Left ventricle myocardium superior (tissue), 1 donor: ENCODE measurements around the gene GNAI2. TPM values are rescaled to one million over a fixed set of nuclear protein-coding genes. Genes with fewer than 3 reads are reported as not detected.
A peak's percentile ranks its signal among the peaks of the same experiment; 100 is the strongest.
"Not testable (repeated sequence)": the region's sequence is repeated elsewhere in the genome, so short reads cannot be mapped to it uniquely, and the experiment has no call there.

Experiments used
- ATAC-seq: fragments of 200-7000 bp; cut with Tn5 transposase; one replicate; pipeline ENCODE4 v1.9.1; 2020; ENCODE audit warnings: mild to moderate bottlenecking, moderate library complexity
- DNase-seq: peaks from one replicate; pipeline ENCODE4 v3.0.0-alpha.2; 2020
- intact Hi-C: fragments of 100-400 bp; cut with micrococcal nuclease; formaldehyde crosslinking; loops from one replicate; pipeline ENCODE4 v1.11.0; 2022
- total RNA-seq: library from RNA; stranded (reverse); fragmentation: NEBNext Ultra II Directional; extraction: Animal tissue kit (Norgen Biotek cat#: 25700); gene quantifications from one replicate; pipeline ENCODE4 v1.2.1, GENCODE V29; 2021
- donor health status: DM: no; HTN: yes; CAD: no; lungs with severe emphysema.

GNAI2 gene
- total RNA-seq, 1 donor from 2014 or later, result 137 TPM

DNA sequence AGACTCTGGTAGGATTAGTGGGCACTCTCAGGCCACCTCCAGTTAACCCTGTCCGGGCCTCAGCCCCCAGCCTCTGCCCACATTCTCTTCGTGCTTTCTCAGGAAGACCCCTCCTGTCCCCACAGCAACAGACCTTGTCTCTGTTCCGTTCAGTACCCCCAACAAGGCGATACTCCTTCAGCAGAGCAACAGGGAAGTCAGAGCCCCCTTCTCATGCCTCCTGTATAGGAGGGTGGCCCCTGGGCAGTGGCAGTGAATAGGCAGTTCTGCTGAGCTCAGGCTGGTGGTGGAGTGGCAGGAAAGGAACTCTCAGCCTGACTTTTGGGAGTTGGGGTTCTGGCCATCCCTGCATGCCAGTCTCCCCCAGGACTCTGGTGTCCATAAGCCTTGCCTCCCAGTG is 33.5 kb downstream of the GNAI2 start:
- ATAC-seq (no peak), DNase-seq (no peak)
- intact Hi-C loops, result no loop called here

DNA sequence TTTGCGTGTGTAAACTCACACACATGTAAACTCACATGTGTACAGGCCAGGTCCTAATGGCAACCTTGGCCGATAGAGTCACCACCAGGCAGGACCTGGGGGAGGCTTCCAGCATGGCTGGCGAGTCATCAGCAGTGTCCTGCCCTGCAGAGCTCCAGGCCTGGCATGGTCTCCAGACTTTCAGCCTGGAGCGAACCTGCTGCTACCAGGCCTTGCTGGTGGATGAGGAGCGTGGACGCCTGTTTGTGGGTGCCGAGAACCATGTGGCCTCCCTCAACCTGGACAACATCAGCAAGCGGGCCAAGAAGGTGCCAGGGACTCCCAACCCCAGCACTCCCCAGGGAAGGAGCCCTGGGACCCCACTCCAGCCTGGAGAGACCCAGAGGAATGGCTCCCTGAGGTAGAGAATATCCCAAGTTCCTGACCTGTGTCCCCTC is 34.0 kb downstream of the GNAI2 start:
- no peak for ATAC-seq
- DNase-seq, result no peak
- intact Hi-C loops, result loop anchor here (2.0 kb wide), 1 partner anchor 73 kb away; no protein-coding TSS in a partner anchor

DNA sequence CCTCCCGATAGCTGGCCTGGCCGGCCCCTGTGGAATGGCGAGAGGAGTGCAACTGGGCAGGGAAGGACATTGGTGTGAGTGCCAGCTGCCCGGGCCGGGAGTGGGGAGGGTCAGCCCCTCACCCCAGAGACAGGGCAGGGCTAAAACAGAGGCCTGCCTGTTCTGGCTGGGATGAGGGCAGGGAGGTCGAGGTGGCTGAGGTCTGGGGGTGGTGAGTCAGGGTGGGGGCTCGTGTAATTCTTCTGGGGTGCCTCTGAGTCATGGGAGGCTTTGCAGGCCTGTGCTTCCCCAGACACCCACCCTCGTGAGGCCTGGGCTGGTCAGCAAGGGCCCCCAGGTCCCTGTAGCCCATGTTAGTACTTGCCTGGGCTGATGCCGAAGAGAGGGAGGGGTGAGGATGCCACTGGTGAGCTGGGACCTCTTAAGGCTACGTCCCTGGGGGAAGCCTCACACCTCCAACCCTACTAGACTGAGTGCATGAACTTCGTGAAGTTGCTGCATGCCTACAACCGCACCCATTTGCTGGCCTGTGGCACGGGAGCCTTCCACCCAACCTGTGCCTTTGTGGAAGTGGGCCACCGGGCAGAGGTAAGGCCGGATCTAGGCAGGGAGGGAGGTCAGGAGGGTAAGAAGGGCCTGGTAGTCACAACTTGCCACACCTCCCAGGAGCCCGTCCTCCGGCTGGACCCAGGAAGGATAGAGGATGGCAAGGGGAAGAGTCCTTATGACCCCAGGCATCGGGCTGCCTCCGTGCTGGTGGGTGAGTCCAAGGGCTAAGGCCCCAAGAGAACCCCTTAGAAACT is 34.6 kb downstream of the GNAI2 start:
- intact Hi-C loops, result loop anchor here (2.0 kb wide), 1 partner anchor 74 kb away; no protein-coding TSS in a partner anchor
- DNase-seq (no peak), ATAC-seq (no peak)

DNA sequence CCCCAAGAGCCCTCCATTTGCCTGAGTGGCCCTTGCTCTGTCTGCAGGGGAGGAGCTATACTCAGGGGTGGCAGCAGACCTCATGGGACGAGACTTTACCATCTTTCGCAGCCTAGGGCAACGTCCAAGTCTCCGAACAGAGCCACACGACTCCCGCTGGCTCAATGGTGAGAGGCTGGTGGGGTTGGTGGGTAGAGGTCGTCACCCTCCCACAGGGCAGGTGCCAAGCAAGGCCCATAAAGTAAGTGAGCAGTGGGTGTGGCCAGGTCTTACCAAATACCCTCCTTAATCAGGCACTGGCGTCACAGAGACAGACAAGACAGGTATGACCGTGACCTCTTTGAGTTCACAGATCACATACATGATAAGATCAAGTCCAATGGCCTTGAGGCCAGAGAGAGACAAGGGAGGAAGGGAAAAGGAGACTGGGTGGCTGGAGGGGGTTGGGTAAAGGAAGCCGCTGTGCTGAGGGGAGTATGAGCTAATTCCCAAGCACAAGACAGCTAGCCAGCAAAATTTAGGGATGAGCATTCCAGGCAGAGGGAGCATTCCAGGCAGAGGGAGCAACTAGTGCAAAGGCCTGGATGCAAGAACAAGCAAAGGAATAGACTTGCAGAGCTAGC is 35.4 kb downstream of the GNAI2 start:
- no peak for DNase-seq
- intact Hi-C loops, result loop anchor here (2.0 kb wide), 1 partner anchor 75 kb away; no protein-coding TSS in a partner anchor
- ATAC-seq, result no peak

DNA sequence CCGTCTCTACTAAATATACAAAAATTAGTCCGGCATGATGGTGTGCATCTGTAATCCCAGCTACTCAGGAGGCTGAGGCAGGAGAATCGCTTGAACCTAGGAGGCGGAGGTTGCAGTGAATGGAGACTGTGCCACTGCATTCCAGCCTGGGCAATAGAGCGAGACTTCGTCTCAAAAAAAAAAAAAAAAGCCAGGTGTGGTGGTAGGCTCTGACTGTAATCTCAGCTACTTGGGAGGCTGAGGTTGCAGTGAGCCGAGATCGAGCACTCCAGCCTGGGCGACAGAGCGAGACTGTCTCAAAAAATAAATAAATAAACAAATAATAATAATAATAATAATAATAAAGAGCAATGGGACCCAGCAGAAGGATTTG is 36.5 kb downstream of the GNAI2 start:
- intact Hi-C loops, ATAC-seq, DNase-seq: not testable (repeated sequence)

DNA sequence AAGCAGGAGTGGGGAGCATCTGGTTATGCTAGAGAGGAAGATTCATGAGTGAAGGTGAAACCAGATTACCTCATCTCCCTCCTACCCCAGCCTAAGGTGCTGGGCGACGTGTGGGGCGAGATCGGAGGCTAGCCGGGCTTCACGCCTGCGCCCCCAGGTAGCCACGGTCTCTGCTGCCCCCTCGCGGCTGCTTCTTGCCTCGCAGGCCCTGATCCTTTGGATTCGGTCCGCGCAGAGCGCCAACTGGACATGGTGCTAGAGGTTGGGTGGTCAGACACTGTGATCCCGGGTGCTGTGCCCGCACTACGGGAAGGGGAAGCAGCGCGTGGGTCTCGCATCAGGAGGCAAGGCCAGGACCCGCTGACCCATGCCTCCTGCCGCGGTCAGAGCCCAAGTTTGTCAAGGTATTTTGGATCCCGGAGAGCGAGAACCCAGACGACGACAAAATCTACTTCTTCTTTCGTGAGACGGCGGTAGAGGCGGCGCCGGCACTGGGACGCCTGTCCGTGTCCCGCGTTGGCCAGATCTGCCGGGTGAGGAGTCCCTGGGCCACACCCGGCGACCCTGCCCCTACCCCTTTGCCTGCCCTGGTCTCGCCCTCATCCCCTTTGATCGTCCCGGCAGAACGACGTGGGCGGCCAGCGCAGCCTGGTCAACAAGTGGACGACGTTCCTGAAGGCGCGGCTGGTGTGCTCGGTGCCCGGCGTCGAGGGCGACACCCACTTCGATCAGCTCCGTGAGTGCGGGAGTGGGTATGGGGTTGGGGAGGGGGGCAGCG is 37.1 kb downstream of the GNAI2 start:
- intact Hi-C loops, result no loop called here
- peak; percentile 67 for ATAC-seq

DNA sequence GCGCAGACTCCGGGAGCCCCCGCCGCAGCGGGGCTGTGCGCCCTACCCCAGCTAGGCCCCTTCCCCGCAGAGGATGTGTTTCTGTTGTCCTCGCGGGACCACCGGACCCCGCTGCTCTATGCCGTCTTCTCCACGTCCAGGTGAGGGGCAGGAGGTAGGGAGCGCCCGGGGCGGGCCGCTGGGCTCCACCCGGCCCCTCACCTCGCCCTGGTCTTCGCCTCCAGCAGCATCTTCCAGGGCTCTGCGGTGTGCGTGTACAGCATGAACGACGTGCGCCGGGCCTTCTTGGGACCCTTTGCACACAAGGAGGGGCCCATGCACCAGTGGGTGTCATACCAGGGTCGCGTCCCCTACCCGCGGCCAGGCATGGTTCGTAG is 37.7 kb downstream of the GNAI2 start:
- intact Hi-C loops, result loop anchor here (2.0 kb wide), 1 partner anchor 19 kb away; the partner anchor contains the start of gene IFRD2
- DNase-seq (no peak), ATAC-seq (no peak)

More for the DNA sequence above, 37.1 kb downstream of the GNAI2 start:
- peak; percentile 93 for DNase-seq

DNA sequence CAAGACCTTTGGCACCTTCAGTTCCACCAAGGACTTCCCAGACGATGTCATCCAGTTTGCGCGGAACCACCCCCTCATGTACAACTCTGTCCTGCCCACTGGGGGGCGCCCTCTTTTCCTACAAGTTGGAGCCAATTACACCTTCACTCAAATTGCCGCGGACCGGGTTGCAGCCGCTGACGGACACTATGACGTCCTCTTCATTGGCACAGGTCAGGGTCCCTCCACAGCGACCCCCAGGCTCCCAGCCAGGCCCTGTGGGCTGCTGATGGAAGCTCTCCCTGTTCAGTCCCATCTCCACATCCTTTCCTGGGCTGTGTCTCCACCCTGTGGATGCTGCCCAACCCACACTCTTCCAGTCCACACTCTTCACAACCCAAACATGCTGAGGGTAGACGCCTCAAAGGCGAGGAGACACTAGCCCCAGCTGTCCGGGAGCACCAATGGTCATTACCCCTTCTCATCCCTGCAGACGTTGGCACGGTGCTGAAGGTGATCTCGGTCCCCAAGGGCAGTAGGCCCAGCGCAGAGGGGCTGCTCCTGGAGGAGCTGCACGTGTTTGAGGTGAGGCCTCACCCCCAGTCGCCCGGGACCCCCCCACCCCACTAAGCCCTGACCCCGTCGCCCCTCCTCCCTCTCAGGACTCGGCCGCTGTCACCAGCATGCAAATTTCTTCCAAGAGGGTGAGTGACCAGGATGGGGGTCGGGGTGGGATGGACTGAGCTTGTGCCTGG is 38.5 kb downstream of the GNAI2 start:
- intact Hi-C loops, result loop anchor here (2.0 kb wide), 1 partner anchor 18 kb away; the partner anchor contains the start of gene IFRD2
- peak; percentile 9 for ATAC-seq
- DNase-seq, result peak; percentile 70

DNA sequence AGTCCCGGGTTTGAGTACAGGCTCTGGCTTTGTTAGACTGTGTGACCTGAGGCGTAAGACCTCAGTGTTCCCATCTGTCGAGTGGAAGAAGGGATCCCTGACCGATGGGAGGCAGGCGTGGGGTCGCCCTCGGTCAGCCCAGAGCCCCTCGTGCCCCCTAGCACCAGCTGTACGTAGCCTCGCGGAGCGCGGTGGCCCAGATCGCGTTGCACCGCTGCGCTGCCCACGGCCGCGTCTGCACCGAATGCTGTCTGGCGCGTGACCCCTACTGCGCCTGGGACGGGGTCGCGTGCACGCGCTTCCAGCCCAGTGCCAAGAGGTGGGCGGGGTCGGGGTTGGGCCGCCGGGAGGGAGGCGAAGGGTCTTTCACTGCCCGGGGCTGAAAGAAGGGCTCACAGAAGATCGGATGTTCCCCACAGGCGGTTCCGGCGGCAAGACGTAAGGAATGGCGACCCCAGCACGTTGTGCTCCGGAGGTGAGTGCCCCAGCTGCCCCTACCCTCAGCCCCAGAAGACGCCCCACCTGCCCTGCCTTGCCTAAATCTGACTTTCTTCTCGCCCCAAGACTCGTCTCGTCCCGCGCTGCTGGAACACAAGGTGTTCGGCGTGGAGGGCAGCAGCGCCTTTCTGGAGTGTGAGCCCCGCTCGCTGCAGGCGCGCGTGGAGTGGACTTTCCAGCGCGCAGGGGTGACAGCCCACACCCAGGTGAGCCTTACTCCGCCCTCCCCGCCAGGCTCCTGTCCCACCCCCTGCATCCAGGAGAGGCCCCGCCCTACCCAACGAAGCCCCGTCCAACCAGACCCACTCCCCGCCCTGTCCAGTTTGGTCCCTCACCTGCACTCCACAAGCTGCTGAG is 39.4 kb downstream of the GNAI2 start:
- DNase-seq (no peak), ATAC-seq (no peak)
- intact Hi-C loops, result loop anchor here (2.0 kb wide), 1 partner anchor 17 kb away; the partner anchor contains the start of gene IFRD2

DNA sequence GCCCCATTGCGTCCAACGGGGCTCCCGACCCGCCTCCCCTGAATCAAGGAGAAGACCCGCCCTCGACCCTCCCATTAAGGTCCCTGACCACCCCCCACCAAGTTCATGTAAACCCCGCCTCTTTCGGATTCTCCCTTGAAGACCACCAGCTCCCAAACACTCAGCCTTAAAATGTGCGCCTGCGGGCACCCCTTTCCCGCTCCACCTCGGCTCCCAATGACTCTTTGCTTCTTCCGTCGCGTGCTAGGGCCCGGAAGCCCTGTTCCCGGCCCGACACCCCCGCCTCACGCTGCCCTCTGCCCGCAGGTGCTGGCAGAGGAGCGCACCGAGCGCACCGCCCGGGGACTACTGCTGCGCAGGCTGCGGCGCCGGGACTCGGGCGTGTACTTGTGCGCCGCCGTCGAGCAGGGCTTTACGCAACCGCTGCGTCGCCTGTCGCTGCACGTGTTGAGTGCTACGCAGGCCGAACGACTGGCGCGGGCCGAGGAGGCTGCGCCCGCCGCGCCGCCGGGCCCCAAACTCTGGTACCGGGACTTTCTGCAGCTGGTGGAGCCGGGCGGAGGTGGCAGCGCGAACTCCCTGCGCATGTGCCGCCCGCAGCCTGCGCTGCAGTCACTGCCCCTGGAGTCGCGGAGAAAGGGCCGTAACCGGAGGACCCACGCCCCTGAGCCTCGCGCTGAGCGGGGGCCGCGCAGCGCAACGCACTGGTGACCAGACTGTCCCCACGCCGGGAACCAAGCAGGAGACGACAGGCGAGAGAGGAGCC is 40.2 kb downstream of the GNAI2 start:
- intact Hi-C loops, result loop anchor here (2.0 kb wide), 1 partner anchor 17 kb away; the partner anchor contains the start of gene IFRD2
- no peak for ATAC-seq
- DNase-seq, result no peak

DNA sequence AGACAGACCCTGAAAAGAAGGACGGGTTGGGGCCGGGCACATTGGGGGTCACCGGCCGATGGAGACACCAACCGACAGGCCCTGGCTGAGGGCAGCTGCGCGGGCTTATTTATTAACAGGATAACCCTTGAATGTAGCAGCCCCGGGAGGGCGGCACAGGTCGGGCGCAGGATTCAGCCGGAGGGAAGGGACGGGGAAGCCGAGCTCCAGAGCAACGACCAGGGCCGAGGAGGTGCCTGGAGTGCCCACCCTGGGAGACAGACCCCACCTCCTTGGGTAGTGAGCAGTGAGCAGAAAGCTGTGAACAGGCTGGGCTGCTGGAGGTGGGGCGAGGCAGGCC is 40.7 kb downstream of the GNAI2 start:
- intact Hi-C loops, result no loop called here
- no peak for ATAC-seq

DNA sequence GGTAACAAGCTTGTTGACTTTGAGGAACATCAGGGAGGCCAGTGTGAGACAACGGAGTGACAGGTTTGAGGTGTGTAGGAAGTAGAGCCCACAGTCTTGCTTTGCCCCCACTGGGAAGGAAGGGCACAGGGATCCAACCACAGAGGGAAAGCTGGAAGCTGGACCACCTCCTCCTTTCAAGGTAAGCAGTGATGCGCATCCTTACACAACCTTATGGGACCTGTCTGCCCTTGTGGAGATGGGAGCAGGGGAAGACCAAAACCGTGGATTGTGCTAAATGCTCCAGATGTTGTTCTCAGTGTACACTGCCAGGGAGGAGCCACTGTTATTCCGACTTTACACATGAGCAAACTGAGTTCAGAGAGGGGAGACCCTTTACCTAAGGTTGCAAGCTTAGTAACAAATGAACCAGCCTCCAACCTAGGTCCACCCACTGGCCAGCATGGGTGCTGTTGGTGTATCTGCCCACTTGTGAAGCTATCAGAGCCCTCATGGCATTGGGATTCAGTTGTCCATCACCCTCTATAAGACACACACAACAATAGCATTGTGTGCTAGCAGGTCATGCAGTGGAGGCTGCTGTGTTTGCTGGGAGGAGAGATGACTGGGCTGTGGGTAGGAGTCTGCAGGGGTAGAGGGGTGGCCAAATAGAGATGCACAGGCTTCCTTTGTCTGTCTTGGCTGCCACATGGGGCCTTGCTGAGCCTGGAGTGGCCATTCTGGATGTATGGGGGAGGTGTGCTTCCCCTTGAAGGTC is 42.3 kb downstream of the GNAI2 start:
- ATAC-seq (peak; percentile 14), DNase-seq (no peak)
- intact Hi-C loops, result no loop called here

More for the DNA sequence above, 40.7 kb downstream of the GNAI2 start:
- no peak for DNase-seq

DNA sequence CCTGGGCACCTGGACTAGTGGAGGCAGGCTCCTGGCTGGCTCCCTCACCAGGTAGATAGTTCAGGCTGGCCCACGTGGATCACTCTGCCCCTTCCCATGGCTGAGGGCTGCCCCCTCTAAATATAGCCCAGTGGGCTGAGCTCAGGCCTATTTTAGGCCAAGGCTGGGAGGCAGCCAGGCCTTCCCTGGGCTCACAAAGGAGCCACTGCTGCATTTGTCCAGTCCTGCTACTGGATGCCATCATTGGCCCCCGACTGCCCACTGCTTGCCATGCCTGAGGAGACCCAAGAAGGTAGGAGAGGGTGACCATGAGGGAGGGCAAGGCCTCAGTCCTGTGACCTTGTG is 42.8 kb downstream of the GNAI2 start, which contains the start of gene LSMEM2:
Gene LSMEM2 (plus strand): TSS at position 208 of the 345 bp plus-strand sequence. CDS start 27 bp downstream, at position 235.
- intact Hi-C loops, result no loop called here
- peak; percentile 84 for DNase-seq
- peak; percentile 90 for ATAC-seq

DNA sequence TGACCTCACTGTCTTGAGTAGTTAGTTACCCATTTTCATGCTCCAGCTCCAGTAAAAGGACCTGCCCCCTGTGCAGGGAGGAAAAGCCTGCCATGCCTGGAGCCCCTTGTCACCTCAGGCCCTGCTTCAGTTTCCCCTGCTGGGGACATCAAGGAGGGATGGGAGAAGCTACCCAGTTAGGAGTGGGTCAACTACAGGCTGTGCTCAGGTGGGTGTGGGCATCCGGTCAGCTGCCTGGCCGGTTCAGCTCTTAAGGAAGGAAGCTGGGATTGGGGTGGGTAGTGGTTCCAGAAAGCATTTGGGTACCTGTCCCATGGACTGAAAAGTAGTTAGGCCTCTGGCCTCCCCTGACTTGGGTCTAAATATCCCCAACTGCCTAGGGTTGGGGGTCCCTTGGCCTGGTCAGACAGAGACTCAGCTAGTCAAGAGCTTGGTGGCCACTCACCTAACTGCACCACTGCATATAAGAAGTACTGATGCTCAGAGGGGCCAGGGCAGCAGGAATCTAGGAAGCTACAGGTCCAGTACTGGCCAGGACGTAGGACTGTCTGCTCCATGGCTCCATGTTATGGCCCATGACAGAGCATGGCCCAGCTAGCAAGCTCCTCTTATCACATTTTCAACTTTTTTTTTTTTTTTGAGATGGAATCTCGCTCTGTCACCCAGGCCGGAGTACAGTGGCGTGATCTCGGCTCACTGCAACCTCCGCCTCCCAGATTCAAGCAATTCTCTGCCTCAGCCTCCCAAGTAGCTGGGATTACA is 43.4 kb downstream of the GNAI2 start:
- ATAC-seq (peak; percentile 39), DNase-seq (no peak)
- intact Hi-C loops, result no loop called here

DNA sequence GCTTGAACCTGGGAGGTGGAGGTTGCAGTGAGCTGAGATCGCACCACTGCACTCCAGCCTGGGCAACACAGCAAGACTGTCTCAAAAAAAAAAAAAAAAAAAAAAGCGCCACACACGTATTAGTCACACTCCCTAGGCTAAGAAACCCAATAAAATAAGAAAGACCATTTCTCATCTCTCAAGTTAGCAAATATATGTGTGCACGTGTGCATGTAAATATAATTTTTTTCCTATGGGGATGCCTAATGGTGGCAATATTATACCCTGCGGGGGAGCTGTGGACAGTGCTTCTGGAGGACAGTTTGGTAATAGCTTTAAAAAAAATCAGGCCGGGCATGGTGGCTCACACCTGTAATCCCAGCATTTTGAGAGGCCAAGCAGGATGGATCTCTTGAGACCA is 48.1 kb downstream of the GNAI2 start:
- DNase-seq, intact Hi-C loops, ATAC-seq: not testable (repeated sequence)
